EH (cell line): ENCODE results near the gene SUOX.
"Not testable (repeated sequence)": the region's sequence is repeated elsewhere in the genome, so short reads cannot be mapped to it uniquely, and the experiment has no call there.

Experiments used
- DNase-seq: peaks from one replicate; pipeline ENCODE4 v3.0.0-alpha.2; 2015; ENCODE audit warnings: low read depth

SUOX gene

DNA sequence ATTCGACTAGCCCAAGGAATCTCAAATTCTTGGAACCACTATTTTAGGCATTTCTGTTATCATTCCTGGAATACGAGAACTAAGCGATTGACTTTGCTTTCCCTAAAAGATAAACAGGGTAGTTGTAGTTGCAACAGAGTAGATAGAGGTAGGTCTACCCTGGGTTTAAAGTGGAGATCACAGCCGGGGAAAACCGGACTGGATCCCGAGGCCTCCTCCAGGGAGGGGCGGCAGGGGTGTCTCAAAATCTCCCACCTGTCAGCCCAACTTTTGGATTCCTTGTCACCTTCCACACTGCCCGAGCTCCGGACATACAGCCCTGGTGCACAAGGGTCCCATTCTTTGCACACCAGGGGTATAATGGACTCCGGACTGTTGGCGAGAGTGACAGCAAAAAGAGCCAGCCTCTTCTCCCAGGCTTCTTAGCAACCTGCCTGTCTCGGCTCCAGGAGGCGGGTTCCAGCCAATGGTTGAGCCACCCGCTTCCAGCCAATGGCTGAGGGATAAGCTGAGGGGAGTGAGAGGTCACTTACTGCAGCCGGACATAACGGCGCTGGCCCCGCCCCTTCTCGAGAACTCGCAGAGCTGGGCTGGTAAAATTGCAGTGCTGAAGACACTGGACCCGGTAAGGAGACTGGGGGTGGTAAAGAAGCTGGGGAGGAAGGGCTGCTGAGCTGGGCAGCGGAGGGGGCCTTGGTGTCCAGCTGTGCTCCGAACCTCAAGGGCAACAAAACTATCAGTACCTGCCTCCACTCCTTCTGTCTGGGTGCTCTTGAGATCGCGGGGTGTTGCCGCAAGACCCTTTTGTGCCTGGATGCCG lies at the start of gene SUOX:
TSS of gene SUOX (plus strand) at position 562 of the 820 bp plus-strand sequence. CDS start 4,946 bp downstream, outside the sequence.
- peak; percentile 98 for DNase-seq

DNA sequence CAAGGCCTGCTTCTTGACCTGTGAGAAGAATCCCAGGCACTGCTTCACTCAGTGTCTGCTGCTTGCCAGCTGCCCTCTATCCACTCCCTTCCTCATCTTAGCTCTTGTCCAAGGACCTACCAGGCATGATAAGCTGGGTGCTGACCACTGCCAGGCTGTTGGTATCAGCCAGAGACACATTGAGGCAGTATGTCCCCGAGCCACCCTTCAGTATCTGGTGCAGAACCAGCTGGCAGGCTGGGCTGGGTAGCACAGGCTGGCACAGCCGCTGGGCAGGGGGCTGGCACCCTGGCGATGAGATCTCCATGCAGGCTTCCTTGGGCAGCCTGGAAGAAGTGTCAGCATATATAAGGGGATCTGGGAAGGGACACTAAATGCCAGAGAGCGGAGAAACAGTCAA lies 41.7 kb upstream of the SUOX start:
- no peak for DNase-seq

DNA sequence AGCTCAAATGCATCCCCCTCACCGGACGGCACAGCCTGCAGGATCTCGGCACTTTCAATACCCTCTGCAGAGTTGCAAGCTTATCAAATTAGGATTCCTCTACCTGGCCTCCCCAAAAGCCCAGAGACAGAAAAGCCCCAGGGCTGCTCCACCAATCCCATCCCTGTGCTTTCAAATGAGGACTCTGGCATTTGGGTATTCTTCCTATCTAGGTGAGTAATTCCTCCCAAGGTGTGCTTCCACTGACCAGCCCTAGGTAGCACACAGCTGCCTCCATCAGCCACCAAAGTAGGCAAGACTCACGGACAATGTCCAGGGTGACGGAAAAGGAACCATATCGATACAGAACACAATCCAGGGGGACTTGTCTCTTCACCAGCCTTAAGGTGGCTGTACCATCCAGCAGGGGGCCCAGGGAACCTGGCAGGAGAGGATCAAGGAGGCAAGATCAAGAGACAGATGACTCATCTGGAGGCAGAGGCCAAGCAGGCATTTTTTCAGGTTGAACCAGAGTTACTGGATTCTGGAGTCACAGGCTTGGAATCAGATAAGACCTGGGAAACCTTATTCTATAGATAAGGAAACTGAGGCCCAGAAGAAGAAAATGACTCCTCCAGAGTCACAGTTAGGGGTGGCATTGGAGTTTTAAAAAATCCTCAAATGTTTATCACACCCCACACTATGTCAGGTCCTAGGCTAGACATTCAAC lies 41.1 kb upstream of the SUOX start:
- peak; percentile 63 for DNase-seq

DNA sequence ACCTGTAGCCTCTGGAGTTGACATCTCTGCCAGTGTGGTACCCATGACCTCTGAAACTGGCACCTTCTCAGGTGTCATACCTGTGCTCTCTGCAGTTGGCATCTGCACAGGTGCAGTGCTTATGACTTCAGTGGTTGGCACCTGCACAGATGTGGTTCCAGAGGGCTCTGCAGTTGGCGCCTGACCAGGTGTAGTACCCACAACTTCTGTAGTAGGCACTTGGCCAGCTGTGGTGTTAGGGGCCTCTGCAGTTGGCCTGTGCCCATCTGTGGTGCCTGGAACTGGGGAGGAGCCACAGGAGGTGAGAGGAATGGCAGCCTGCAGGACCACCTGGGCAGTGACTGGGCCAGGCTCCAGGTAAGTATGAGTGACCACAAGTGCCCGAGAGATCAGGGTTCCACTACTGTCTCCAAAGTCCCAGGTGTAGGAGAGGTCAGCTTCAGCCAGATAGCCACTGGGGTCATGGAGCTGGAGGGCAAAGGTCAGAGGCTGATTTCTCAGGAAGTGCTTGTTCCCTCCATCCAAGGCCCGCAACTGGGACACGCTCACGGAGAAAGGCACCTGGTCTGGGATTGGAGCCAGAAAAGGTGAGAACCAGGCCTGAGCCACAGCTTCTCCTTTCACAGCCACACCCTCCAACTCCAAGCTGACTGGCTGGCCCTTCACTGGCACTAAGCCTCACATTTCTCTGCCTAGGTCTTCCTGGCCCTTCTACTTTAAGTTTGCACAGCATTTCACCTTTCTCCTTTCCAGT lies 39.8 kb upstream of the SUOX start:
- no peak for DNase-seq

DNA sequence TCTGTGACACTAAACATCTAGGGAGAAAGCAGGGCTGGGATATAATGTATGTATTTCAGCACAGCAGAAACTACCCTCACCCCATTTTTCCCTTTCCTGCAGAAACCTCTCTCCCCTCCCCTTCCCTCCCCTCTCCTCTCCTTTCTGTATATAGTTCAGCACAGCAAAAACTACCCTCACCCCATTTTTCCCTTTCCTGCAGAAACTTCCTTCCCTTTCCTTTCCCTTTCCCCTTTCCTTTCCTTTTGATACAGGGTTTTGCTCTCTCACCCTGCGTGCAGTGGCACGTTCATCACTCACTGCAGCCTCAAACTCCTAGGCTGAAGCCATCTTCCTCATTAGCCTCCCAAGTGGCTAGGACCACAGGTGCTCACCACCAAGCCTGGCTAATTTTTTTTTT lies 33.3 kb upstream of the SUOX start:
- DNase-seq, result no peak

DNA sequence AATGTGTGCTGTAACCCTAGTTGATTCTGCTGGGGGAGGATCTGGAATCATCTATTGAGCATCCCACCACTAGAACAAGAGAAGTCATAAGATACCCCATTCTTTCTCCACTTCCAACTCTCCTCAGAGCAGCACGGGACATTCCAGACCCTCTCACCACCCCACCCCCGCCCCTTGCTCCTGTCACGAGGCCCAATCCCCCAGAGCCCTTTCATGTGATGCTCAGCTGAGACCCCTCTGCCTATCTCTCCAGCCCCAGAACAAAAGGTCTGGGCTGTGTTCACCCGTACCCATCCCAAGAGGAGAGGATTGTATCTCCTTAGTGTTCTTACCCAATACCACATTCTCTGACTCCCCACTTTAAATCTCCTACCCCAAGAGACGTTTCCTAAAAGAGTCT lies 31.8 kb upstream of the SUOX start:
- no peak for DNase-seq

DNA sequence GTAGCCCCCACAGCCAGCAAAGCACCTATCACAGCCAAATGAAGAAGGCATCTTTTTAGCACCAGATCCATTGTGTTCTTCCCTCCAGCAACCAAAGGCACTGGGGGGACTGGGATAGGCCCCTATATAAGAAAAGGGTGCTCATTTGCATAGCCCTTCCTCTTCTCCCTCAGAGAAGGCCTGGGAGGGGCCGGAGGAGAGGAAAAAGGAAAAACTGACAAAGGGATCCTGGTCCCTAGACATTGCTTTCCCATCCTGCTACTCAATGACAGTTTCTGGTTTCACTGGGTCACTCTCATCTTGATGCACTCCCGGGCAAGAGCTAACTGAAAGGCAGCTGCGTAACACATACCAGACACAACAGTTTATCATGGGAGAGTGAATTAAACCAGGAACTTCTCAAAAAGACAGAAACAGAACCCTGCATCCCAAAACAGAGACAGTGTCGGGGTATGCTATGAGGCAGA lies 31.1 kb upstream of the SUOX start, which contains the start of gene PMEL:
TSS of gene PMEL (minus strand) at position 102 of the 467 bp plus-strand sequence. CDS start at position 71, 31 bp downstream.
- DNase-seq, result peak; percentile 27

DNA sequence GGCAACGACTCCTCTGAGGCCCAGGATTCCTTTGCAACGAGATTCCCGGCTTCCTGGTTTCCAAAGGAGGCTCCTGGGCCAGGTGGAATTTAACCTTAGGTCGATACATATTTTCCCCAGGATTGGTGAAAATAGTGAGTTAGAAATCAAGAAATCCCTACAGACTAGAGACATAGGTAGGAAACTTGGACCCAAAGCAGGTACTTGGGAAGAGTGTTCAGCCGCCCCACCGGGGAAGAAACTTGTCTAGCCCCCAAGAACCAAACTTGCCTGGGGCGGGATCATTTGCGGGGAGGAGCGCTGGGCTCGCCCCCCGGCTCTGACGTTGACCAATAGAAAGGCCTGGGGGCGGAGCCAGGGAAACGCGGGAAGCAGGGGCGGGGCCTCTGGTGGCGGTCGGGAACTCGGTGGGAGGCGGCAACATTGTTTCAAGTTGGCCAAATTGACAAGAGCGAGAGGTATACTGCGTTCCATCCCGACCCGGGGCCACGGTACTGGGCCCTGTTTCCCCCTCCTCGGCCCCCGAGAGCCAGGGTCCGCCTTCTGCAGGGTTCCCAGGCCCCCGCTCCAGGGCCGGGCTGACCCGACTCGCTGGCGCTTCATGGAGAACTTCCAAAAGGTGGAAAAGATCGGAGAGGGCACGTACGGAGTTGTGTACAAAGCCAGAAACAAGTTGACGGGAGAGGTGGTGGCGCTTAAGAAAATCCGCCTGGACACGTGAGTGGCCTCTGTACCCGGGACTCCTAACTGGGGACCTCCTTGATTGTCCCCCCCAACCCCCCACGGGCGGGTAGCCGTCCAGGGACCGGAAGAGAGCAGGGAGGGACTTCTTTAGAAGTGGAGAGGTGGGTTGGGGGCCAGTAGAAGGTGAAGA lies 30.4 kb upstream of the SUOX start, which contains the start of gene CDK2:
TSS of gene CDK2 (plus strand) at position 423 of the 874 bp plus-strand sequence. CDS start at position 602, 179 bp downstream.
- DNase-seq, result peak; percentile 84

DNA sequence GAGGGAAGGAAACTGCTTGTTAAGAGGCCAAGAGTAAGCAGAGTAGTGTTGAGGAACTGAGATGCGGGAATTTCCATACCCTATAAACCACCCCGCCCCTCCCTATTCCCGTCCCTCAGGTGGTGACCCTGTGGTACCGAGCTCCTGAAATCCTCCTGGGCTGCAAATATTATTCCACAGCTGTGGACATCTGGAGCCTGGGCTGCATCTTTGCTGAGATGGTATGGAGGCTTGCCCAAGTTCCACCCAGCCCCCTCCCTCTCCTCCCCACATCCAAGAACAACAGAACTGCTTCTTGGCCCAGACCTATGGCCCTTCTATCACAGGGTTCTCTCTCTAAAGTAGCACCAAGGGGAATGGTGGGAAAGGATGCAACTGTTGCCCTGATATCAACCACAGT lies 27.7 kb upstream of the SUOX start:
- DNase-seq, result no peak

DNA sequence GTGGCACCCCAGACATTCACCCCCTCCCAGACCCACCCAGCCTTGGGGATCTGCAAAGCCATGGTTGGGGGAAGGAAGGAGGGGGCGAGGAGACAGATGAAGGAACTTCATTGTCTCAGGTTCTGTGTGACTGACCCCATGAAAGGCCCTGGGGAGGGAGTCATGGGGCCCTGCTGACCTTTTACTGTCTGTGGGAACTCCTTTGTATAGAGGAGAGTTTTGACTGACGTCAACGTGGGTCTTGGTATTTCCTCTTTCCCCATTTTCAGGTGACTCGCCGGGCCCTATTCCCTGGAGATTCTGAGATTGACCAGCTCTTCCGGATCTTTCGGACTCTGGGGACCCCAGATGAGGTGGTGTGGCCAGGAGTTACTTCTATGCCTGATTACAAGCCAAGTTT lies 26.3 kb upstream of the SUOX start:
- DNase-seq, result peak; percentile 48

DNA sequence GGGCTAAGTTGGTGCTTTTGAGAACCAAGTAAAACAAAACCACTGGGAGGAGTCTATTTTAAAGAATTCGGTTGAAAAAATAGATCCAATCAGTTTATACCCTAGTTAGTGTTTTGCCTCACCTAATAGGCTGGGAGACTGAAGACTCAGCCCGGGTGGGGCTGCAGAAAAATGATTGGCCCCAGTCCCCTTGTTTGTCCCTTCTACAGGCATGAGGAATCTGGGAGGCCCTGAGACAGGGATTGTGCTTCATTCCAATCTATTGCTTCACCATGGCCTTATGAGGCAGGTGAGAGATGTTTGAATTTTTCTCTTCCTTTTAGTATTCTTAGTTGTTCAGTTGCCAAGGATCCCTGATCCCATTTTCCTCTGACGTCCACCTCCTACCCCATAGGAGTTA lies 25.0 kb upstream of the SUOX start:
- DNase-seq, result peak; percentile 75

DNA sequence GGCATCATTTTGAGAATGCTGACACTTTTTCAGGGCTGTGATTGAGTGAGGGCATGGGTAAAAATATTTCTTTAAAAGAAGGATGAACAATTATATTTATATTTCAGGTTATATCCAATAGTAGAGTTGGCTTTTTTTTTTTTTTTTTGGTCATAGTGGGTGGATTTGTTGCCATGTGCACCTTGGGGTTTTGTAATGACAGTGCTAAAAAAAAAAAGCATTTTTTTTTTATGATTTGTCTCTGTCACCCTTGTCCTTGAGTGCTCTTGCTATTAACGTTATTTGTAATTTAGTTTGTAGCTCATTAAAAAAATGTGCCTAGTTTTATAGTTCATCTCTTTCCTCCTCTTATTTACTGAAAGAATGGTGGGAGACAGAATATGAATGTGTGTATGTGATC lies 24.6 kb upstream of the SUOX start:
- DNase-seq, result no peak

DNA sequence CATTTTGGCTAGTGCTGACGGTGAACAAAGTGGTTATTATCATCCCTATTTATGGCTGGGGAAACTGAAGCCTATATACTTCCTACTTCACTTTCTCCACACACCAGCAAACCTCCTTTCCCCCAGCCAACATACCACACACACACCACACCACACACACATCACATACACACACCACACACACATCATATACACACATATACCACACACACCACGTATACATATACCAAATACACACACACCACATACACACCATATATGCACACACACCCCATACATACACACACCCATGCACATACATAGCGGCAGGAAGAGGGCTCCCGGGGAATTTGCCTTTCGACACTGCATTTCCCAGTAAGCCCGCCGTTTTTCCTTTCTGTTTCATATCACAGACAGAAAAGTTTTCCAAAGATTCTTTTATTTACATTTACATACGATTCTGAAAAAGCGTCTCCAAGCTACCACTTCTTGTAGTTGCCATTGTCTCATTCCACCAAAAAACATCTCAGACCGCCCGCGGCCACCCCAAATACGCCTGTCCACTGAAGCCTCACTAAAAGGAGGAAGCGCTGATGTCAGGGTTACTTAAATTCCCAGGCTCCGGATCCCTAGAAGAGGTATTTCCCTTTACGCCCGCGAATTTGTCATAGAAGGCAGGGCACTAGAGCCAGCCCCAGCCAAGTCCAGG lies 24.0 kb upstream of the SUOX start:
- no peak for DNase-seq

DNA sequence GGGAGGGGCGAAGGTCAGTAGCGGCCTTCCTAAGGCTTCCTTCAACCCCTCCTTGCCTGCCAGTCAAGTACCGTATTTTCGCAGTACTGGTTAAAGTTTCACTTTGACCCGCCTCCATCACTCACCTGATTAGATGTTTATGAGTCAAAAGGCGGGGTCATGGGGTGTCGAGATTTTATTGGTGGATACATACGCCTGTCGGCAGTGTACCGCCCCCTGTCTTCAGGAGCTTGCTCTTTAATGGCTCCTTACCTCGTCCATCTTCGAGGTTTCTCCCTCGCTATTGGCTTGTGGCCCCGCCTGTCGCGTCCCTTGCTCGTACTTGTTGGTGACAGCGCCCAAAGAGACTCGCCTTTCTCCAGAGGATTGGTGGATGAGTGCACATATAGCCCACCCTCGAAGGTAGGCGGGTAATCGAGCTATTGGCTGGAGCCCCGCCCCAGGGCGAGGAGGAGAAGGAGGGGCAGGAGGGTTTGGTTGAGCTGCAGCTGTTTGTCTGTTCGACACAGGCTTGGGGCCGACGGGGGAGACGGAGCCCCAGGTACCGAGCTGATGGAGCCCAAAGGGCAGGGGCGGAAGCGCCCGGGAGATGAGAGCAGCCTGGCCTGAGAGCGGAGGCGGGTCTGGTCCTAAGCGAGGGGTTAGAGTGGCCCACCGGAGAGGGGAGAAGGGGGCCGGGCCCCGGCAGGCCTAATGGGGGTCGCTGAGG lies 23.3 kb upstream of the SUOX start, which contains the start of gene RAB5B:
TSS of gene RAB5B (plus strand) at position 480 of the 709 bp plus-strand sequence. CDS start 12,883 bp downstream, outside the sequence.
- DNase-seq, result peak; percentile 100

DNA sequence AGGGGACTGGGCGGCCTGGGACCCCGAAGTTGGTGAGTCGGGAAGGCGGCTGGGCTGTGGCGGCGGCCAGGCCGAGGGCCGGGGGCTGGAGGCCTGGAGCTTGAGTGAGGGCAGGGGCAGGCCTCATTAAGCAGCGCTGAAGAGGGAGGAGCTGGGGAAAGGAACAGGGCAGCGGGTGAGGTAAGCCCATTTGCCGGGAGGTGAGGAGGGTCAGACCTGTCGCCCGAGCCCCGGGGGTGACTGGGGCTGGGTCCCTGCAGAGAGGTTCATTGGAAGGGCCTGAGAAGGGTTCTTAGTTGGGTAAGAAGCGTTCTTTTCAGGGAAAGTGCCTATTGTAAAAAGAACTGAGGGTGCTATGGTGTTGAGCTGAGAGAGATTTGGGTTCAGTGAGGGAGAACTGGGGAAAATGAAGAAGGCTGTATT lies 22.8 kb upstream of the SUOX start:
- DNase-seq, result peak; percentile 60

DNA sequence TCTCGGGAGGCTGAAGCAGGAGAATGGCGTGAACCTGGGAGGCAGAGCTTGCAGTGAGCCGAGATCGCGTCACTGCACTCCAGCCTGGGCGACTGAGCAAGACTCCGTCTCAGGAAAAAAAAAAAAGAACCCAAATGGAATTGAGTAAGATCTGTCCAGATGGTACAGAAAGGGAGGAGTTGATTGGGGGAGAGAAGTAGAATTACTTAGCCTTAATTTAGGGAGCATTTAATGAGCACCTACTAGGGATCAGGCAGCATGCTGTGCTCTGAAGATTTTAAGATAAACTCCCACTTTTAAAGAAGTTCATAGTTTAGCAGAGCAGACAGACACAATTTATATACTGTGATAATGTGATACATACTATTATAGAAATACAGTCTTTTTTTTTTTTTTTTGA lies 18.7 kb upstream of the SUOX start:
- no peak for DNase-seq

DNA sequence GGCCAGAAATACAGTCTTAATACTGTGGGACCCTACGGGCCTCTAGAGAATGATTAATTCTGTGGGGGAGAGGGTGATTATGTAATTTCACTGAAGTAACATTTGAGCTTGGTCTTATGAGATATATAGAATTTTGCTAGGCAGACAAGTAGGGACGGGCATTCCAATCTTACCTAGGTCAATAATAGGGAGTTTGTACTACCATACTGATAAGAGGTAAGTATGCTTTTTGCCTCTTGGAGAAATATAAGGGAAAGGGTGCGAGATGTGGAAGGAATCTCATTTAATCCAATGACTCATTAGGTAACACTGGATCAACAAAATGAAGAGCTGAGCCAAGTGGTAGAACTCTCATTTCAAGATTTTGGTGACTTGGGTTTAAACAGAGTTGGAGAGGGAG lies 18.0 kb upstream of the SUOX start:
- DNase-seq, result no peak

DNA sequence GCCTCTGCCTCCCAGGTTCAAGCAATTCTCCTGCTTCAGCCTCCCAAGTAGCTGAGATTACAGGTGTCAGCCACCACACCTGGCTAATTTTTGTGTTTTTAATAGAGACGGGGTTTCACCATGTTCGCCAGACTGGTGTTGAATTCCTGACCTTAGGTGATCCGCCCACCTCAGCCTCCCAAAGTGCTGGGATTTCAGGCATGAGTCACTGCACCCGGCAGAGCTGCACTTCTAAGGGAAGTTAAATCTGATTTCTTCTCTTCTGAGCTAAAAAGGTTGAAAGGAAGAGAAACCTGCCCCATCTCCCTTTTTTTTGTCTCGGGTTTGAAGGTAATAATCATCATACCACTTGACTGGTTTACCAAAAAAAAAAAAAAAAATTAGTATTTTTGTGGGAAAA lies 15.2 kb upstream of the SUOX start:
- not testable (repeated sequence) for DNase-seq

DNA sequence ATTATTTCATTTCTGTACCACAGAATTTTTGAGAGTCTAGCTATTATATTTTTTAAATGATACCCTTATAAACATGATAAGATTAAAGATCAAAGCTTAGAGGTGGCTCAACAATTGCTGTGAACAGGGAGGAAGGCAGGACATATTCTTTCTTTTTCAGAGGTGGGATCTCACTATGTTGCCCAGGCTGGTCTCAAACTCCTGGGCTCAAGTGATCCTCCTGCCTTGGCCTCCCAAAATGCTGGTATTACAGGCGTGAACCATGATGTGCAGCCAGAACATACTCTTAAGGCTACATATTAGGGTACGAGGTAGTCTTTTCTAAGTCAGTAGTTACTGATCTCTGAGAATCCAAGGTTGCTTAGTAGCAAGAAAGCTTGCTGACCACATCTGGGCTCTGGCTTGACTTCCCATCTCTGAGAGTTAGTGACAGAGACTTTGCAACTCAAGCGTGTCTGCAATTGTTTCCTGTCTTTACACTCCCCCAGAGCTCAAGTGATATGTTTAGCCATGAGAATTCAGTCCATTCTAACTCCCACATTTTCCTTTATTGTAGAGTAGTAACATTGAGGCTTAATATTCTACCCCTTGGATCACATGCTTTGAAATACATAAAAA lies 14.6 kb upstream of the SUOX start:
- DNase-seq, result no peak
